HG02938 (cell line): Measurements from ENCODE around the gene RMND5B.
"Not testable (repeated sequence)": the region's sequence is repeated elsewhere in the genome, so short reads cannot be mapped to it uniquely, and the experiment has no call there.

ENCODE experiments used
- ATAC-seq: cut with Tn5 transposase; IDR thresholded peaks from one replicate; pipeline ENCODE4 v1.9.1; 2021; ENCODE audit warnings: mild to moderate bottlenecking, moderate library complexity; ENCODE audit not compliant: unreplicated experiment

The RMND5B gene

DNA sequence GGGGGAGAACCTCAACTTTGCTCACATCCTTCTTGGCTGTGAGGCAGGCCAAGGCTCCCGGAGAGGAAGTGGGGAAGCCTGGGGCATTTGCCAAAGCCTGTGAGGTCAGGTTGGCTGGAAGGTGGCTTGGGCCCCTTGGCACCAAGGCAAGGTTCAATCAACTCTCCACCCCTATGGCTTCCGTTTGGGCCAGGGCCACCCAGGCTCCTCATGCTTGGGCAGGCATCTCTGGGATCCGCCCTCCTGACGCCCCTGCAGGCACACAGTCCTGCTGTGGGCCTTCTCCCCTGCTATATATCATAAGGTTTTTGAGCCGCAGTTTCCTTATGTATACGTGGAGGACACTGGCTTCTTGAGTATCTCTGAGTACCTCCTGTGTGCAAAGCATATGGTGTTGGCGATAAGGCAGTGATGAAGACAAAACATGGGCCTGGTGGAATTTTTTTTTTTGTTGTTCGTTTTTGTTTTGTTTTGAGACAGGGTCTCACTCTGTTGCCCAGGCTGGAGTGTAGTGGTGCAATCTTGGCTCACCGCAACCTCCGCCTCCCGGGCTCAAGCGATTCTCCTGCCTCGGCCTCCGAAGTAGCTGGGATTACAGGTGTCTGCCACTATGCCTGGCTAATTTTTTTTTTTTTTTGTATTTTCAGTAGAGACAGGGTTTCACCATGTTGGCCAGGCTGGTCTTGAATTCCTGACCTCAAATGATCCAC is 3.4 kb upstream of the RMND5B start:
- ATAC-seq = not testable (repeated sequence)

DNA sequence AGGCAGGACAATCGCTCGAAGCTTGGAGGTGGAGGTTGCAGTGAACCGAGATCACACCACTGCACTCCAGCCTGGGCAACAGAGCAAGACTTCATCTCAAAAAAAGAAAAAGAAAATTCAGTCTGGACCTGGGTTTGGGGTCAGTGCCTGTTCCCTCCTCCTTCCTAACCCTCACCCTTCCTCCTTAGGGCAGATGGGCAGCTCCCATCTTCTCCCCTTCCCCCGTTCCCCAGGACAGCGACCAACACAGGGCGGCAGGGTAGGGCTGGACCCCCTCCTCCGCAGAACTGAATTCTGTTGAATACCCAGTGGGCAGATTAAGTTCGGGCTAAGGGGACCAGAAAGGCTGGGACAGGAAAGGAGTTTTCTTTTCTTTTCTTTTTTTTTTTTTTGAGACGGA is 1.5 kb upstream of the RMND5B start:
- no peak for ATAC-seq

DNA sequence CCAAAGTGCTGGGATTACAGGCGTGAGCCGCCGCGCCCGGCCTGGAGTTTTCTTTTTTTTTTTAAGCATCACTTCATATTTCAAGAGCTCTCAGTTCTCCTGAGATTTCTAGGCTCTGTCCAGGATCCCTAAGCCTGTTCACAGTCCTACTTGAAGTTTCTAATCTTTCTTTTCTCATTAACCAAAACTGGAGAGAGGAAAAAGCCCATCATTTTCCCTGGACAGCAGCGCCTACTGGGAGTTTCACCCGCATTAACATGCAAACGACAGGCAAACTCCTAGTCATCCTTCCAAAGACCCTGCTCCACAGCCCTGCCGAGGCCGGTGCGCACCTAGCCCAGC is 609 bp upstream of the RMND5B start:
- not testable (repeated sequence) for ATAC-seq

DNA sequence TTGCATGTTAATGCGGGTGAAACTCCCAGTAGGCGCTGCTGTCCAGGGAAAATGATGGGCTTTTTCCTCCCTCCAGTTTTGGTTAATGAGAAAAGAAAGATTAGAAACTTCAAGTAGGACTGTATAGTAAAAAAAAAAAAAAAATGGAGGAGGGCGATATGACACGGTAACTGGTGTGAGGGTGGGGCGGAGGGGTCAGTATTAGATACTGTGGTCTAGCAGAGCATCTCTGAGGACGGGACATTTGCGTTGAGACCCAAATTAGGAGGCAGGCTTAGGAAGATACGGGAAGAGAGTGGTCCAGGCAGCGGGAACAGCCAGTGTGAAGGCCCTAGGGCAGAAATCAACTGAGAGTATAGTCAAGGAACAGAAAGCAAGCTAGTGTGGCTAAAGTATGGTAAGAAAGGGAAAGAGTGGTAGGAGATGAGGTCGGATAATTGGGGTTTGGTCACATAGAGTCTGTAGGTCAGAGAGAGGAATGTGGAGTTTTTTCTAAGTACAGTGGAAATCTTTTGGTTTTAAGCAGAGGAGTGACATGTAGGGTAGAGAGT is 707 bp downstream of the RMND5B start:
- no peak for ATAC-seq

DNA sequence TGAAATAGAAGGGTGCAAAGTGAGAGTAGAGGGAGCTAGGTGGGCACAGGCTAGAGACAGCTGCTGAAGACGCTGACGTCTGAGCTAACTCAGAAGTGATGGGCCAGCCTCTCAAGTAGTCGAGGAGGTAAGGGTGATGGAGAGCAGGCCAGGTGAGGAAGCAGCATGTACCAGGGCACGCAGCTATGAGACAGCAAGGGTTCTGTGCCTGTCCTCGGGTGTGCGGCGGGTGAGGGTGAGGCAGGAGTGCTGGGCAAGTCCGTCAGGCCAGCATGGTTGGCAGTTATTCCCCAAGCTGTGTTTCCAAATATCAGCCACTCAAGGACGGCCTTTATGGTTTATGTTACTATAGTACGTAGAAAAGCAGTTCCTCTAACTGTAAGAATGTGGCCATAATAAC is 6.2 kb downstream of the RMND5B start:
- no peak for ATAC-seq

DNA sequence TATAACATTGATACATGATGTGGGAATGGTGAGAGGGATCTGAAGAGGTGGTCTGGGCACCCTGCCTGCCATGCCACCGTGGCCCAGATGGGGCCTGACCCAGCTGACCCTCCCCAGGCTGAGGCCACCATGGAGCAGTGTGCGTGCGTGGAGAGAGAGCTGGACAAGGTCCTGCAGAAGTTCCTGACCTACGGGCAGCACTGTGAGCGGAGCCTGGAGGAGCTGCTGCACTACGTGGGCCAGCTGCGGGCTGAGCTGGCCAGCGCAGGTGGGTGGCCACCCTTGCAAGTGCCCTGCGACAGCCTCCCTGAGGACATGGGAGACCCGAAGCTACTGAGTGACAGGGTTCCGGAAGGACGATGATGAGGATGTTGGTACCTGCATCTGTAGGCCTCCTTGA is 7.2 kb downstream of the RMND5B start:
- ATAC-seq = no peak

DNA sequence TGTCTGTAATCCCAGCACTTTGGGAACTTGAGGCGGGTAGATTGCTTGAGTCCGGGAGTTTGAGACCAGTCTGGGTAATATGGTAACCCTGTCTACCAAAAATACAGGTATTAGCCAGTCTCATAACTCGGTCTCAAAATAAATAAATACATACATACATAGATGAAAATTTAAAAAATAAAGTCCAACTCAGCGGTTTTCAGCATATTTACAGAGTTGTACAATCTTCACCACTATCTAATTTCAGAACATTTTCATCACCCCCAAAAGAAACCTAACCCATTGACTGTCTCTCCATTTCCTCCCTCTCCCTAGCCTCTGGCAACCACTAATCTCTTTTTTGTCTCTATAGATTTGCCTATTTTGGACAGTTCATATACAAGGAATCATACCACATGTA is 10.7 kb downstream of the RMND5B start:
- ATAC-seq = no peak

DNA sequence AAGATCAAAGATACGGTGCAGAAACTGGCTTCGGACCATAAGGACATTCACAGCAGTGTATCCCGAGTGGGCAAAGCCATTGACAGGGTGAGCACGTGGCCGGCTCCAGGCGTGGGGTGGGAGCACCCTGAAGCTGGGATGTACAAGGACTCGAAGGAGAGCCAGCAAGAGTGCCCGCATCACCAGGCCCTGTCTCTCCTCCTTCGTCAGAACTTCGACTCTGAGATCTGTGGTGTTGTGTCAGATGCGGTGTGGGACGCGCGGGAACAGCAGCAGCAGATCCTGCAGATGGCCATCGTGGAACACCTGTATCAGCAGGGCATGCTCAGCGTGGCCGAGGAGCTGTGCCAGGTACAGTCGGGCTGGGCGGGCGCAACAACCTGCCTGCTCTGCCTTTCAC is 11.8 kb downstream of the RMND5B start:
- no peak for ATAC-seq

DNA sequence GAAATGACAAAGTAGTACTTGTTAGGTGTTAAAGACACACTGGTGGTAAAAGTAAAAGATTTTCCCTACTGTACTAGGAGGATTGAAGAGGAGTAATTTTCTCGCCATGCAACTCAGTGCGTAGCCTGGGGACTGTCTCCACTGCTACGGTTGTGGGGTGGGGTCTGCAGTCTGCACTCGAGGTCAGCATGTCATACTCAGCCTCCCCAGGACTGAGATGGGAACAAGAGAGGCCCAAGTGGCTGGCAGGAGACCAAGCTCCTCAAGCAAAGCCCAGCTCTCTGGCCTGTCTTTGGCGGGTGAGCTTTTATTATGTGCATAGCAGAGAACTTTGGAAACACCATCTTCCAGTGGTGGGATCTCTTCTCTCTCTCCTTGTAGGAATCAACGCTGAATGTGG is 12.4 kb downstream of the RMND5B start:
- no peak for ATAC-seq

DNA sequence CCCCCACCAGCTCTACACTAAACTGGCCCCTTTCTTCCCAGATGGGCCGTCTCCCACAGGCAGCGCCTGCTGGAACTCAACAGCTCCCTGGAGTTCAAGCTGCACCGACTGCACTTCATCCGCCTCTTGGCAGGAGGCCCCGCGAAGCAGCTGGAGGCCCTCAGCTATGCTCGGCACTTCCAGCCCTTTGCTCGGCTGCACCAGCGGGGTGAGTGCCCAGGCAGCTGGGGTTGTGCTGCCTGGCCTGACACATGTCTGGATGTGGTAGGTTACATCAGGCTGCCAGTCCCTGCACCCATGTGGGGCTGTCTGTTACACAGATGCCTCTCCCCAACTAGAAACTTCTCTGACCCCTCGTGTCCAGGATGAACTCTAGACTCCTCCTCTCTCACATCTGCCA is 13.1 kb downstream of the RMND5B start:
- ATAC-seq = no peak

DNA sequence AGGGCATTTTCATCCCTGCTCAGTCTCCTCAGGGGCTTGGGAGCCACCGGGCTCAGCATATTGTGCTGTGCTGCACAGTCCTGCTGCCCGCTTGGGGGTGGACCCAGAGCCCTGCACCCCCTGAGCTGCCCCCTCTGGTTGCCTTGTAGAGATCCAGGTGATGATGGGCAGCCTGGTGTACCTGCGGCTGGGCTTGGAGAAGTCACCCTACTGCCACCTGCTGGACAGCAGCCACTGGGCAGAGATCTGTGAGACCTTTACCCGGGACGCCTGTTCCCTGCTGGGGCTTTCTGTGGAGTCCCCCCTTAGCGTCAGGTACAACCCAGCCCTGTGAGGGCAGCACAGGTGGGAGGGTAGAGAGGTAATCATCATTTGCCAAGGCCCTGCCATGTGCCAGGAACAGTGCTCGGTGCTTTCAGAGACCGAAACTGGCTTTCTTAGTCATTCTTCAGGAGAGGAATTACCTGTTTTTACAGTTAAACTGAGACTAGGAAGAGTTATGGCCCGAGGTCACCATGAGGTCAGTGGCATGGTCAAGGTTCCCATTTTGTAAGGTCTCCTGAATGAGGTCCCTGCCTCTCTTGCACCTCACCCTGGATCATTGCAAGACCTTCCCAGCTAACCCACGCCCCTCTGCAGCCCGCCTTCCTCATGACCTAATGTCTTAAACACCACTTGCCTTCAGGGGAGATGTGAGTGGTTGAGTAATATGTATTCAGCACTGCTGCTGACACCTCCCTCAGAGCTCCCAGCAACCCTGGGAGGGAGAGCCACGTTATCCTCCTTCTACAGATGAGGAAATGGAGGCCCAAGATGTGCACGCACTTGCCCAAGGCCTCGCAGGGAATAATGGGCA is 15.4 kb downstream of the RMND5B start:
- ATAC-seq = peak; percentile 60

DNA sequence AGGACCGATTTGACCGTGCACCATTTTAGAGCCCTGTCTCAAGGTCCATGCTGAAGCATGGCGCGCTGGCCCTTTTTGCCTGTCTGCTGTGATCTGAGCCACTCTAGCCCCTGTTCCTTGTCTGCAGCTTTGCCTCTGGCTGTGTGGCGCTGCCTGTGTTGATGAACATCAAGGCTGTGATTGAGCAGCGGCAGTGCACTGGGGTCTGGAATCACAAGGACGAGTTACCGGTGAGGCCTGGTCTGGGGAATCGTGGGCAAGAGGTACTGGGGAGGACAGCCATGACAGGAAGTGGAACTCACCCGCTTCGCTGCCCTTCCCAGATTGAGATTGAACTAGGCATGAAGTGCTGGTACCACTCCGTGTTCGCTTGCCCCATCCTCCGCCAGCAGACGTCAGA is 16.6 kb downstream of the RMND5B start:
- ATAC-seq = no peak

DNA sequence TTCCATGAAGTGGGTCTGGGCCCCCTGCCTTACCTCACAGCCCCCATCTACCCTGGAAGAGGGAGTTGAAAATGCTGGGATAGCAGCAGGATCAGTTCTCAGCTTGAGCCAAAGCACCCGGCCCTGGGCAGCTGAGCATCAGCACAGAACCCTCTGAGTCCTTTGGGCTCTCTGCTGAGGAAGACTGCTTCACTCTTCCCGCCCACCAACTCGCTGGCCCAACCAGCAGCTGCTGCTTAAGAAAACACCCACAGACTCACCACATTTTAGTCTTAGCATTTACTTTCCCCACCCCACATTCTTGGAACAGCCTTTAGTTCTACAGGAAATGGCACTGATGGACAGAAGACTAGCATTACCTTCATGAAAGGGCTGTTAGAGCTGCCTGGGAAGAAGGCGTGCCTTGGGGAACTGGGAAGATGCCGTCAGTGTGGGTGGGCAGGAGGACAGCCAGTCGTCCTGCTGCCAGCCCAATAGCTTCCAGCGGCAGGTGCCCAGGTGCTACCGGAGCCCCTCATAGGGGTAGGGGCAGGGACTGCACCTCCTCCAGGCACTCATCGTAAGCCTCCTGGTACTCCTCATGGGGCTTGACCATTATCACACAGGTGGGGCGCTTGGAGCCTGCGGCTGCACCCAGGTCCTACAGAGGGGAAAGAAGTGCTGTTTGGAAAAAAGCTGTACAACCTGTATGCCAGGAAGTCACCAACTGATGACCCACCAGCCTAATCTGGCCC is 18.6 kb downstream of the RMND5B start:
- ATAC-seq = no peak

DNA sequence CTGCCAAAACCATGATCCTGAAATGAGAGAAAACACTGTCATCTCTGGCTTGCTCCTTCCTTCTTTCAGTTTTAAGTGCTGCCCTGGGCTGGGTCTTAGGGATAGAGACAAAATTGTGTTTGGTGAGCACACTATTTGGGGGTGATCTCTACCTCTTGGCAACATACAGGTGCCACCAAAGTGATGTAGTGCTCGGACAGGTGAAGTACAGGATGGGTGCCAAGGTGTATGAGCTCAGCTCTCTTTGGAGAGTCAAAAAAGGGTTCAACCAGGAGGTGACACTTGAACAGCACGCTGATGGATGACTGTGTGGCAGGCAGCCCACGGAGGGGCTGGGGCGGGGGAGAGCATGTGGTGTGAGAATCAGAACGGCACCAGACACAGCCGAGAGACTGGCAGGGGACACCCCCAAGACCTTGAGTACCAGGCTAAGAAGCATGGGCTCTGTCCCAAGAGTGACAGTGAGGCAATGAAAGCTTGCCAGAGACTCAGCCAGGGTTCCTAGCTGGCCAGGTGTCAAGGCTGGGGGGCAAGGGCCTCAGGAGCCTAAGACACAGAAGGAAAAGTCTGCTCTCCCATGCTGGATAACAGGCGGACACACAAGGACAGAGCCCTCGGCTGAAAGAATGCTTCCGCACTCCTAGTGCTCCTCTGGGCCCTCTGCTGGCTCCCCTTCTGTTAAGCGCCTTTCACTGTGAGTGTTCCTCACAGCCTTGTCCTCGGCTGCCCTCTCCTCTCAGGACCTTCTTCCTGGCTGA is 20.3 kb downstream of the RMND5B start:
- no peak for ATAC-seq

DNA sequence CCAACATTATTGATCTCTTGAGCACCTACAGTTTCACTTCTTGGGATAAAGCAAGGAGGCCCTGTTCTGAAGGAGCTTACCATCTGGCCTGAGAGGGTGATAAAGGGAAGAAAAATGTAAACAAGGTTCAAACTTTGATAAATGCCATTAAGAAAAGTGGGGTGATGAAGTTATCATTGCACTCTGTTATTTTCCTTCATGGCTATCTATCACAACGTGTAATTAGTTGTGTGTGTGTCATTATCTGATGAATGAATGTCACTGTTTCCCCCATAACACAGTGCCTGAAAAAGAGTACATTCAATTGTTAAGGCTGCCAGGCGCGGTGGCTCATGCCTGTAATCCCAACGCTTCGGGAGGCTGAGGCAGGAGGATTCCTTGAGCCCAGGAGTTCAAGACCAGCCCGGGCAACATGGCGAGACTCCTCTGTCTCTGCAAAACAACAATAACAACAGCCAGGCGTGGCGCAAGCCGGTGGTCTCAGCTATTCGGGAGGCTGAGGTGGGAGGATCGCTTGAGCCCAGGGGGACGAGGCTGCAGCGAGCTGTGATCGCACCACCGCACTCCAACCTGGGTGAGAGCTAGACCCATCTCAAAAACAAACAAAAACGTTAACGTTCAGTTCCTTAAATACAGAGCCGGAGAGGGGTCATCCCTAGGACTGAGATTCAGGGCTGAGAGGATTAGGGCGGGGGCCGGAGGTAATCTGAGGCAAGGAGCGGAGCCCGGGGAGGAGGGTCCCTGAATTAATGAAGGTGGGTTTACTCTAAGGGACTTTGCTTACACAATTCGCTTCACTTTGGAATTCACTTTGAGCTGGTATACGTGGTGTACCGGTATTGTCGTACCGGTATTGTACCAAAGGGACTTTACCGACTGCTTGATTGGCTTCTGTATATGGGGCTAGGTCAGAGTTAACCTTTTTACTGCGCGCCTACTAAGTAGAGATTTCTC is 22.0 kb downstream of the RMND5B start:
- no peak for ATAC-seq

DNA sequence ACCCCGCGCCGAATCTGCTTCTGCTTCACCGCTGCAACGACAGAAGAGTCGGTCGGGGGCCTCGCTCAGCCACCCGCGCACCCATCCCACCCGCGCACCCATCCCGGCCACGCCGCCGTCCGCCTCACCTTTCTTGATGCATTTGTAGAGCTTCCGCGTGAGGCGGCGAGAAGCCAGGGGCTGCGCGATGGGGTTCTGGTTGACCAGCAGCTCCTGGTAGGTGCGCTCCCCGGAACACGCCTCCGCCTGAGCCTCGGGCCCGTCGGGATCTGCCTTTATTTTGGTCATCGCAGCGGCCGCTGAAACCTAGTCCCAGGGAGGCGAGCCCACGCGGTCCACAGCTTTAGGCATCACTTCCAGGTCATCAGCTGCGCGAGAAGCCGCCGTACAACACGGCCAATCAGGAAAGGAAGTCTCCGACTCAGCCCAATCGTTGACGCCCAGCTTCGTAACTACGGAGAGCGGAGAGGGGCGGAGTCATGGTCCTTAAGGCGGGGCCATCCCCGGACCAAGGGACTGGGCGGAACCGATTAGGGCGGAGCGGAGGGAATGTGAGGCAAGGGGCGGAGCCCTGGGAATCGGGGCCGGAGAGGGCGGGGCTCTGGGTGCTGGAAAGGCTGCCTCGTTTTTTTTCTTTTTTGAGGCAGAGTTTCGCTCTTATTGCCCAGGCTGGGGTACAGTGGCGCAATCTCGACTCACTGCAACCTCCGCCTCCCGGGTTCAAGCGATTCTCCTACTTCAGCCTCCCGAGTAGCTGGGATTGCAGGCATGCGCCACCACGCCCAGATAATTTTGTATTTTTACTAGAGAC is 22.9 kb downstream of the RMND5B start, which contains the start of gene NHP2:
Gene NHP2, minus strand, starts transcription at position 356 of the 811 bp plus-strand sequence. Its CDS starts 68 bp downstream, at position 288.
- peak; percentile 98 for ATAC-seq

DNA sequence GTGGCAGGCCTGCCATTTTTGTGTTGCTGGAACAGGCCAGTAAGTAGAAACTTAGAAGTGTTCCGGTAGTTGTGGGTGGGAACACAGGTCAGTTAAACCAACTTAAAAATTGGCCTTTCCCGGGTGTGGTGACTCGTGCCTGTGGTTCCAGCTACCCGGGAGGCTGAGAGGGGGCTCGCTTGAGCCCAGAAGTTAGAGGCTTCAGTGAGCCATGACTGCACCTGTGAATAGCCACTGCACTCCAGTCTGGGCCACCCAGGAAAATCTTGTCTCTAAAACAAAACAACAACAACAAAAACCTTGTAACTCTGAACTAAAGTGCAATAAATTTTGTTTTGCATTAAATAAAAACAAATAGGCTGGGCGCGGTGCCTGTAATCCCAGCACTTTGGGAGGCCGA is 24.3 kb downstream of the RMND5B start:
- no peak for ATAC-seq

DNA sequence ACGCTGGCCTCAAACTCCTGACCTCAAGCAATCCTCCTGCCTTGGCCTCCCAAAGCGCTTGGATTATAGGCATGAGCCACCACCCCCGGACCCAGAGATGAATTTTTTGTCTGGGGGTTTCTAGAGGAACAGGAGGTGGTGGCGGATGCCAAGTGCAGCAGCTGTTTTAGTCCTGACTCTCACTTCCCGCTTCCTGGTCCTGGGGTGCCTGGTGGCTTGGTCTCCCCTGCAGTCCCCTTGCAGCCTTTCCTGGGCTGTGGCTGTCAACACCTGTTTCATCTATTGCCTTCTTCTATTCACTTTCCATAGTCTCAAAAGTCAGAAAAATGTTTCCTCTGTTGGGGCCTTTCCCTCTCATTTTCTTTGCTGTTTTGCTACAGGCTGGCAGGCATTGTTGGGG is 29.4 kb downstream of the RMND5B start:
- ATAC-seq = no peak

DNA sequence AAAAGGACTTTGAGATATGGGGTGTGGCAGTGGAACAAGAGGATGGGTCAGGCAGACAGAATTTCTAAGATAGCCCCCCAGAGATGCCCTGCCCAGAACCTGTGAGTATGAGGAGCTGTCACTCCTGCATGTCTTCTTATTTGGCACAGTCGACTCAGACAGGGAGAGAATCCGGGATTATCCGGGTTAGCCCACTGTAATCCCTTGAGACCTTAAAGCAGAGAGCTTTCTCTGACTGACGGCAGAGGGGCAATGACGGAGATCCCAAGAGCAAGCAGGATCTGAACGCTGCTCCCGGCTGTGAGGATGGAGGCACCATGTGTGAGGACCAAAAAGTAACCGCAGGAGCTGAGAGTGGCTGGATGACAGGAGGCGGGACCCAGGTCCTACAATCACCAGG is 31.7 kb downstream of the RMND5B start:
- no peak for ATAC-seq
